ENCODE data around the gene HGFAC.

DNA sequence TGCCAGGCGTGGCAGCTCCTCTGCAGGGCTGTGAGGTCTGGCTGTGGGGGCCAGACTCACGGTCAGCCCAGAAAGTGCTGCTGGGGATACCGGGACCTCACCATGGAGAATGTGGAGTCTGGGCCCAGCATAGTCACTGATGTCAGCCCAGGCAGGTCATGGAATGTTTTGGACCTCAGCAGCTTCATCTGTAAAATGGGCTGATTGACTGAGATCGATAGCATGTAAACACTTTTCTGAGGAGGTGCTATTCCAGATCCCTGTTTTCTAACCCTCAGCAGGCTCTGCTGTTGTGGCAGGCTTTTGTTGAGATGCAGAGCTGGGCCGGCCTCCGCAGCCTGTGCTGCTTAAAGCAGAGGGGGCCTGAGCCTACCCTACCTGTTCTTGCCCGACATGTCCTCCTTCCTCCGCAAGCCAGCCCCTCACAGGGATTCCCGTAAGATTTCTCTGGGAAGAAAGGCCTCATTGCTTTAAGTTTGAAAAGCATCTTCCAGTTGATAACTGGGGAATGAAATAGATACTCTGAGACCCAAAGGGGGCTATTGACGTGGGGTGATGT is 38.3 kb upstream of the HGFAC start:
- TF ChIP-seq POLR2A (IDR thresholded peaks at IDR 0.05; ENCODE audit: low read depth) = no peak
- TF ChIP-seq, protein P1, sequence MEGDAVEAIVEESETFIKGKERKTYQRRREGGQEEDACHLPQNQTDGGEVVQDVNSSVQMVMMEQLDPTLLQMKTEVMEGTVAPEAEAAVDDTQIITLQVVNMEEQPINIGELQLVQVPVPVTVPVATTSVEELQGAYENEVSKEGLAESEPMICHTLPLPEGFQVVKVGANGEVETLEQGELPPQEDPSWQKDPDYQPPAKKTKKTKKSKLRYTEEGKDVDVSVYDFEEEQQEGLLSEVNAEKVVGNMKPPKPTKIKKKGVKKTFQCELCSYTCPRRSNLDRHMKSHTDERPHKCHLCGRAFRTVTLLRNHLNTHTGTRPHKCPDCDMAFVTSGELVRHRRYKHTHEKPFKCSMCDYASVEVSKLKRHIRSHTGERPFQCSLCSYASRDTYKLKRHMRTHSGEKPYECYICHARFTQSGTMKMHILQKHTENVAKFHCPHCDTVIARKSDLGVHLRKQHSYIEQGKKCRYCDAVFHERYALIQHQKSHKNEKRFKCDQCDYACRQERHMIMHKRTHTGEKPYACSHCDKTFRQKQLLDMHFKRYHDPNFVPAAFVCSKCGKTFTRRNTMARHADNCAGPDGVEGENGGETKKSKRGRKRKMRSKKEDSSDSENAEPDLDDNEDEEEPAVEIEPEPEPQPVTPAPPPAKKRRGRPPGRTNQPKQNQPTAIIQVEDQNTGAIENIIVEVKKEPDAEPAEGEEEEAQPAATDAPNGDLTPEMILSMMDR (IDR thresholded peaks at IDR 0.05) = no peak
